Dendritic cell treated with granulocyte-macrophage colony-stimulating factor and Interleukin-4, amounts not matched to agents 40 ng/mL and 50 ng/mL, for 4 days (primary cell): ENCODE data around the gene EIF4E2.

Experiments
- H3K27ac Mint-ChIP-seq: one replicate; pipeline ENCODE4 v1.8.0; 2022; ENCODE audit warnings: mild to moderate bottlenecking, mixed read lengths
- H3K27me3 Mint-ChIP-seq: one replicate; pipeline ENCODE4 v1.8.0; 2022; ENCODE audit warnings: mild to moderate bottlenecking, mixed read lengths
- H3K36me3 Mint-ChIP-seq: one replicate; pipeline ENCODE4 v1.8.0; 2022; ENCODE audit warnings: low read depth, mixed read lengths
- H3K4me1 Mint-ChIP-seq: one replicate; pipeline ENCODE4 v1.8.0; 2022; ENCODE audit warnings: low read depth, mixed read lengths
- H3K4me3 Mint-ChIP-seq: one replicate; pipeline ENCODE4 v1.8.0; 2022; ENCODE audit warnings: mild to moderate bottlenecking, moderate library complexity, mixed read lengths
- H3K9me3 Mint-ChIP-seq: one replicate; pipeline ENCODE4 v1.8.0; 2022; ENCODE audit warnings: mixed read lengths
- intact Hi-C: fragments of 100-400 bp; cut with micrococcal nuclease; formaldehyde crosslinking; loops from one replicate; pipeline ENCODE4 v1.15.0; 2022

EIF4E2 gene

GRCh38 chr2:232597362-232598079 is 47.0 kb downstream of the EIF4E2 start:
- H3K27ac Mint-ChIP-seq, result no peak overlapping the region
- intact Hi-C loops, result no loop called here
- no peaks in the 10 kb centered on the region for H3K36me3 Mint-ChIP-seq
- H3K27me3 Mint-ChIP-seq, result peaks cover 7% of the 10 kb centered on the region
- no peak overlapping the region for H3K4me3 Mint-ChIP-seq
- no peaks in the 10 kb centered on the region for H3K4me1 Mint-ChIP-seq
- no peaks in the 10 kb centered on the region for H3K9me3 Mint-ChIP-seq

GRCh38 chr2:232598293-232598692 is 47.8 kb downstream of the EIF4E2 start:
- Mint-ChIP-seq H3K36me3 (no peaks in the 10 kb centered on the region), H3K27ac (no peak overlapping the region), H3K9me3 (no peaks in the 10 kb centered on the region), H3K27me3 (peaks cover 10% of the 10 kb centered on the region), H3K4me1 (peaks cover 3% of the 10 kb centered on the region), H3K4me3 (no peak overlapping the region)
- intact Hi-C loops, result no loop called here

GRCh38 chr2:232600053-232600773 is 49.7 kb downstream of the EIF4E2 start:
- intact Hi-C loops, result loop anchor here (10.0 kb wide), 1 partner anchor 145 kb away; no protein-coding TSS in a partner anchor

GRCh38 chr2:232603283-232603682 is 52.8 kb downstream of the EIF4E2 start:
- intact Hi-C loops, result loop anchor here (10.0 kb wide), 1 partner anchor 142 kb away; no protein-coding TSS in a partner anchor
- Mint-ChIP-seq H3K9me3 (no peaks in the 10 kb centered on the region), H3K4me3 (no peak overlapping the region), H3K27me3 (peaks cover 28% of the 10 kb centered on the region), H3K27ac (no peak overlapping the region), H3K36me3 (no peaks in the 10 kb centered on the region), H3K4me1 (peaks cover 29% of the 10 kb centered on the region)

More at GRCh38 chr2:232600053-232600773, 49.7 kb downstream of the EIF4E2 start:
- Mint-ChIP-seq H3K9me3 (no peaks in the 10 kb centered on the region), H3K36me3 (no peaks in the 10 kb centered on the region), H3K27me3 (peaks cover 20% of the 10 kb centered on the region), H3K4me1 (peaks cover 16% of the 10 kb centered on the region), H3K4me3 (no peak overlapping the region), H3K27ac (no peak overlapping the region)

GRCh38 chr2:232604535-232604934 is 54.0 kb downstream of the EIF4E2 start:
- Mint-ChIP-seq H3K36me3 (no peaks in the 10 kb centered on the region), H3K4me1 (peaks cover 29% of the 10 kb centered on the region), H3K4me3 (no peak overlapping the region), H3K9me3 (no peaks in the 10 kb centered on the region), H3K27ac (no peak overlapping the region), H3K27me3 (peaks cover 28% of the 10 kb centered on the region)
- intact Hi-C loops, result loop anchor here (10.0 kb wide), 1 partner anchor 140 kb away; no protein-coding TSS in a partner anchor

GRCh38 chr2:232607011-232607410 is 56.5 kb downstream of the EIF4E2 start:
- H3K4me3 Mint-ChIP-seq, result no peak overlapping the region
- H3K4me1 Mint-ChIP-seq, result peaks cover 29% of the 10 kb centered on the region
- peaks cover 23% of the 10 kb centered on the region for H3K27me3 Mint-ChIP-seq
- H3K9me3 Mint-ChIP-seq, result no peaks in the 10 kb centered on the region
- H3K36me3 Mint-ChIP-seq, result no peaks in the 10 kb centered on the region
- intact Hi-C loops, result loop anchor here (2.0 to 10.0 kb wide), 2 partner anchors 62 to 138 kb away; no protein-coding TSS in a partner anchor
- H3K27ac Mint-ChIP-seq, result no peak overlapping the region

- intact Hi-C loops, result loop anchor here (10.0 kb wide), 1 partner anchor 135 kb away; no protein-coding TSS in a partner anchor
These were observed 59.1 kb downstream of the EIF4E2 start for GRCh38 chr2:232609607-232610006.

GRCh38 chr2:232610081-232610480 is 59.6 kb downstream of the EIF4E2 start:
- Mint-ChIP-seq H3K4me3 (no peak overlapping the region), H3K36me3 (no peaks in the 10 kb centered on the region), H3K27ac (no peak overlapping the region), H3K4me1 (peaks cover 14% of the 10 kb centered on the region), H3K27me3 (peaks cover 13% of the 10 kb centered on the region), H3K9me3 (no peaks in the 10 kb centered on the region)
- intact Hi-C loops, result no loop called here

More at GRCh38 chr2:232609607-232610006, 59.1 kb downstream of the EIF4E2 start:
- Mint-ChIP-seq H3K27ac (no peak overlapping the region), H3K36me3 (no peaks in the 10 kb centered on the region), H3K4me3 (no peak overlapping the region), H3K27me3 (peaks cover 16% of the 10 kb centered on the region), H3K4me1 (peaks cover 14% of the 10 kb centered on the region), H3K9me3 (no peaks in the 10 kb centered on the region)

- Mint-ChIP-seq H3K4me1 (peaks cover 5% of the 10 kb centered on the region), H3K36me3 (no peaks in the 10 kb centered on the region), H3K4me3 (no peak overlapping the region), H3K9me3 (no peaks in the 10 kb centered on the region), H3K27me3 (peaks cover 15% of the 10 kb centered on the region), H3K27ac (no peak overlapping the region)
- intact Hi-C loops, result no loop called here
These were observed 60.6 kb downstream of the EIF4E2 start for GRCh38 chr2:232611061-232611460.

GRCh38 chr2:232611559-232612218 is 61.2 kb downstream of the EIF4E2 start:
- intact Hi-C loops, result no loop called here
- Mint-ChIP-seq H3K4me1 (no peaks in the 10 kb centered on the region), H3K9me3 (no peaks in the 10 kb centered on the region), H3K27ac (no peak overlapping the region), H3K27me3 (peaks cover 10% of the 10 kb centered on the region), H3K4me3 (no peak overlapping the region), H3K36me3 (no peaks in the 10 kb centered on the region)

GRCh38 chr2:232613538-232614134 is 63.1 kb downstream of the EIF4E2 start:
- intact Hi-C loops, result no loop called here
- H3K4me1 Mint-ChIP-seq, result no peaks in the 10 kb centered on the region
- H3K36me3 Mint-ChIP-seq, result no peaks in the 10 kb centered on the region
- H3K9me3 Mint-ChIP-seq, result no peaks in the 10 kb centered on the region
- H3K27ac Mint-ChIP-seq, result no peak overlapping the region
- H3K27me3 Mint-ChIP-seq, result peaks cover 7% of the 10 kb centered on the region
- no peak overlapping the region for H3K4me3 Mint-ChIP-seq

GRCh38 chr2:232615339-232615738 is 64.8 kb downstream of the EIF4E2 start:
- no peaks in the 10 kb centered on the region for H3K9me3 Mint-ChIP-seq
- intact Hi-C loops, result no loop called here
- H3K27ac Mint-ChIP-seq, result no peak overlapping the region
- no peak overlapping the region for H3K4me3 Mint-ChIP-seq
- H3K4me1 Mint-ChIP-seq, result no peaks in the 10 kb centered on the region
- H3K27me3 Mint-ChIP-seq, result peaks cover 7% of the 10 kb centered on the region
- no peaks in the 10 kb centered on the region for H3K36me3 Mint-ChIP-seq
